ENCODE data around the gene PLCH1. TPM values are rescaled to one million over a fixed set of nuclear protein-coding genes. Genes with fewer than 3 reads are reported as not detected.

The PLCH1 gene
- total RNA-seq, 4 donors from 2014 or later, result under 0.01 TPM; not detected in 3

GRCh38 chr3:155504682-155505081 lies 240.2 kb downstream of the PLCH1 start:
- TF ChIP-seq, protein P1, sequence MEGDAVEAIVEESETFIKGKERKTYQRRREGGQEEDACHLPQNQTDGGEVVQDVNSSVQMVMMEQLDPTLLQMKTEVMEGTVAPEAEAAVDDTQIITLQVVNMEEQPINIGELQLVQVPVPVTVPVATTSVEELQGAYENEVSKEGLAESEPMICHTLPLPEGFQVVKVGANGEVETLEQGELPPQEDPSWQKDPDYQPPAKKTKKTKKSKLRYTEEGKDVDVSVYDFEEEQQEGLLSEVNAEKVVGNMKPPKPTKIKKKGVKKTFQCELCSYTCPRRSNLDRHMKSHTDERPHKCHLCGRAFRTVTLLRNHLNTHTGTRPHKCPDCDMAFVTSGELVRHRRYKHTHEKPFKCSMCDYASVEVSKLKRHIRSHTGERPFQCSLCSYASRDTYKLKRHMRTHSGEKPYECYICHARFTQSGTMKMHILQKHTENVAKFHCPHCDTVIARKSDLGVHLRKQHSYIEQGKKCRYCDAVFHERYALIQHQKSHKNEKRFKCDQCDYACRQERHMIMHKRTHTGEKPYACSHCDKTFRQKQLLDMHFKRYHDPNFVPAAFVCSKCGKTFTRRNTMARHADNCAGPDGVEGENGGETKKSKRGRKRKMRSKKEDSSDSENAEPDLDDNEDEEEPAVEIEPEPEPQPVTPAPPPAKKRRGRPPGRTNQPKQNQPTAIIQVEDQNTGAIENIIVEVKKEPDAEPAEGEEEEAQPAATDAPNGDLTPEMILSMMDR (IDR thresholded peaks at IDR 0.05; ENCODE audit: low read depth), result no peak

- TF ChIP-seq, protein P1 (IDR thresholded peaks at IDR 0.05; ENCODE audit: low read depth), result no peak
These were observed 242.2 kb downstream of the PLCH1 start for GRCh38 chr3:155502630-155503029.

DNA sequence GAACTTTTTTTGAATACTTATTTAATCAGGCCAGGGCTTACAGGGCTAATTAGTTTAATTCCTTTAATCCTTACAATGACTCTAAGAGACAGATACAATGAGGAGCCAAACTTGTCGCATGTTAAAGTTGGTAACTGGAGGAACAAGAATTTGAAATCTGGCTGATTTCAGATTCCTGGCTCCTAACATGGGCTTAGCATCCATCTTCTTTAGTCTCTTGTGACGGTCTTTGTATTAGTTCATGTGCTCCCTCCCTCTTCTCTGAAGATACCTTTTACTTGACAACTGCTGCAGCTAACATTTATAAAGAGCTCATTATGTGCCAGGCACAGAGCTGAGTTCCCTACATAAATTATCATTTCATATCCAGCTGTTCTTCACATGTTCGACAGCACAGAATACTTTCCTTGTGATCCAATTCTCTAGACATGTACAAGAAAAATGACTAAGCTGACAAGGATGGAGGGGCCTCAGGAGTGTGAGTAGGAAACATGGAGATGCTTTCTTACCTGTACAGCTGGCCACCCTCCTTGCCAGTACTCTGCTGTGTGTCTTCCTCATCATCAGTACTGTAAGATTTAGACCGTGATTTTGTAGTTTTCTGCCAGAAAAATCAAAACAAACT lies 244.6 kb downstream of the PLCH1 start:
- TF ChIP-seq, protein P1 (IDR thresholded peaks at IDR 0.05; ENCODE audit: low read depth), result no peak

DNA sequence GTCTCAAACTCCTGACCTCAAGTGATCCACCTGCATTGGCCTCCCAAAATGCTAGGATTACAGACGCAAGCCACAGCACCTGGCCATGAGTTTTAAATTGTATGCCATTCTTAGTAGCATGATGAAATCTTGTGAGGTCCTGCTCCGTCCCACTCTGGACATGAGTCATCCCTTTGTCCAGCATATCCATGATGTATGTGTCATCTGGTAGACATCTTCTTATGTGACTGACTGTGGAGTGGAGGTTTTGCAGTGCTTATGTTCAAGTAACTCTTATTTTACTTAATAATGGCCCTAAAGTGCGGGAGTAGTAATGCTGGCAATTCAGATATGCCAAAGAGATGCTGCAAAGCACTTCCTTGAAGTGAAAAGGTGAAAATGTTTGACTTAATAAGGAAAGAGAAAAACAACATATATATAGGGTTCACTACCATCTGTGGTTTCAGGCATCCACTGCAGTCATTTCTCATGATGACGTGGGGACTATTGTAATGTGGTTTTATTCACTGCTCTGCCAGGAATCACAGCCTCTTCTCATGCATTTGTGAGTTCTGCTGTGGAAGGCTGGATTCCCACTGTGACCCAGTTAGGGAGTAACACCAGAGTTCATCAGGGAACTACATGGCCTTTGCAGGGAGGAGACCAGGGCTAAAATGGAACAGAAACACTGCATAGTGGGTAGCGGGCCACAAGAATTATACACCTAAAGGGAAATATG lies 246.8 kb downstream of the PLCH1 start:
- TF ChIP-seq, protein P1 (IDR thresholded peaks at IDR 0.05; ENCODE audit: low read depth), result no peak

DNA sequence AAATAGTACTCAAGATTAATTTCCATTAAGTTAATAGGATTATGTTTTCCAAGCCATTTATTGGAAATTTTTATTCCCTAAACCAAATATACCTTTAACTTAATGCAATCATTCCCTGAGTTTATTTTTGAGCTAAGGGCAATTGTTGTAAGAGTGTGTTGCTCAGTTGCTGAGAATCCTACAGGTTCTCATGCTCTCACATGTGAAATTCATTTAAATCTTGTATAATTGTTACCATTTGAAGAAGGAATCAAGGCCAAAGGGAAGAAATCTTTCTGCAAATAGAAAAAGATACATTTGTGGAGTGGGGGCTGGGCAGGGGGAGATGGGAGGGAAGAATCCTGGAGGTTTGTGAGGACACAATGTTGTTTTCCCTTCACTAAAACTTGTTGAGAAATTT lies 248.7 kb downstream of the PLCH1 start:
- TF ChIP-seq, protein P1 (IDR thresholded peaks at IDR 0.05; ENCODE audit: low read depth), result no peak

GRCh38 chr3:155495387-155495786 lies 249.5 kb downstream of the PLCH1 start:
- TF ChIP-seq, protein P1 (IDR thresholded peaks at IDR 0.05; ENCODE audit: low read depth), result no peak

GRCh38 chr3:155494332-155494731 lies 250.5 kb downstream of the PLCH1 start:
- TF ChIP-seq, protein P1 (IDR thresholded peaks at IDR 0.05; ENCODE audit: low read depth), result no peak
